ENCODE data around the gene OSBPL10. TPM values are rescaled to one million over a fixed set of nuclear protein-coding genes. Genes with fewer than 3 reads are reported as not detected.

Gene OSBPL10
- total RNA-seq, 1 donor from 2014 or later, result 20.5 TPM

DNA sequence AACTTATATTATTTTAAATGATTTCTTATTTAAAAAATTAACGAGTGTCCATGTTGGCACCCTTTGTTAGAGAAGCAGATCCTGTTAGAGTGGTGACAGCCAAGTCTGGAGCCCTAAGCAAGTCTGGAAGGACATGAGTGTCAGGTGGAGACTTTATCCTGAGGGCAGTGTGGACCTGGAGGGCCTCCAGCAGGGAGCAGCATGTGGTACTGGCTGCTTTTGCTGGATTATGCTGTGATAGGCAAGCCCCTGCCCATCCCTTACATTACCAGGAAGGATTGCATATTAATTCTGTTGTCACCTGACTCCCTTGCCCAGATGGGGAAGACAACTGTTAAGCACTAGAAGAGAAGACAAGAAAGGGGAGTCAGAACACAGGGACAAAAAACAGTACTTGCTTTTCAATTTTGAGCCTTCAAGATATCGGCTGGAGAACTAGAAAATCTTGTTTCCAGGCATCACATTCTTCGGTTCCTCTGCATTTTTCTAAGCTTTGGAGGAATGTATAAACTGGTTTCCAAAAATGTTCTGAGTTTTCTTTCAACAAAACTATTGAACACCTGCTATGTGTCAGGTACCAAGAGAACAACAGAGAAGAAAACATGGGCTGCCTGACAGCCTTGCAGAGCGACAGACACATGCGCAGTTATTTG, 23.2 kb upstream of the OSBPL10 start:
- Histone ChIP-seq H3K27me3 (ENCODE audit: control insufficient read depth, insufficient read depth, low read length) (no peaks in the 10 kb centered on the region), H3K36me3 (ENCODE audit: control insufficient read depth, insufficient read depth, low read length) (no peaks in the 10 kb centered on the region), H3K4me3 (ENCODE audit: low read depth, low read length) (no peak overlapping the region)
- TF ChIP-seq, protein P1, sequence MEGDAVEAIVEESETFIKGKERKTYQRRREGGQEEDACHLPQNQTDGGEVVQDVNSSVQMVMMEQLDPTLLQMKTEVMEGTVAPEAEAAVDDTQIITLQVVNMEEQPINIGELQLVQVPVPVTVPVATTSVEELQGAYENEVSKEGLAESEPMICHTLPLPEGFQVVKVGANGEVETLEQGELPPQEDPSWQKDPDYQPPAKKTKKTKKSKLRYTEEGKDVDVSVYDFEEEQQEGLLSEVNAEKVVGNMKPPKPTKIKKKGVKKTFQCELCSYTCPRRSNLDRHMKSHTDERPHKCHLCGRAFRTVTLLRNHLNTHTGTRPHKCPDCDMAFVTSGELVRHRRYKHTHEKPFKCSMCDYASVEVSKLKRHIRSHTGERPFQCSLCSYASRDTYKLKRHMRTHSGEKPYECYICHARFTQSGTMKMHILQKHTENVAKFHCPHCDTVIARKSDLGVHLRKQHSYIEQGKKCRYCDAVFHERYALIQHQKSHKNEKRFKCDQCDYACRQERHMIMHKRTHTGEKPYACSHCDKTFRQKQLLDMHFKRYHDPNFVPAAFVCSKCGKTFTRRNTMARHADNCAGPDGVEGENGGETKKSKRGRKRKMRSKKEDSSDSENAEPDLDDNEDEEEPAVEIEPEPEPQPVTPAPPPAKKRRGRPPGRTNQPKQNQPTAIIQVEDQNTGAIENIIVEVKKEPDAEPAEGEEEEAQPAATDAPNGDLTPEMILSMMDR (IDR thresholded peaks at IDR 0.05; ENCODE audit: insufficient read depth, low read length, severe bottlenecking), result peak; percentile 26
- DNase-seq (ENCODE audit: low read depth), result peak; percentile 44
- no peak for FAIRE-seq

DNA sequence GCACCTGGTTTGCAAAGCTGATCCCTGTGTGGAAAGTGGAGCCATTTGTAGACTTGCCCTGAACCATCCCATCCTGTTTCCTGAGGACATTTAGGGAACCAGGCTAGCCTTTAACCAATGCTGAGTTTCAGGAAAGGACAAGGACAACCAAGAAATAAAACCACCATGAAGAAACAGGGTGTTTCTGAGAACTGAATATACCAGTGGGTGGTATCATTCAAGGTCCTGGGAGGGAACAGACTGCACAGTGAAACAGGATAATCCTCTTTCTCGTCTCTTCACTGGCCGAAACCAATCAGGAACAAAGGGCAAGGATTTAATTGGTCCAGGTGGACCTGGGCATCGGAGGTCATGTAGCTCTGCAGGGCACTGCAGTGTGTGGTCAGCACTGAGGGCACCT, 22.3 kb upstream of the OSBPL10 start:
- TF ChIP-seq, protein P1 (IDR thresholded peaks at IDR 0.05; ENCODE audit: insufficient read depth, low read length, severe bottlenecking), result no peak
- Histone ChIP-seq H3K36me3 (ENCODE audit: control insufficient read depth, insufficient read depth, low read length) (no peaks in the 10 kb centered on the region), H3K27me3 (ENCODE audit: control insufficient read depth, insufficient read depth, low read length) (no peaks in the 10 kb centered on the region), H3K4me3 (ENCODE audit: low read depth, low read length) (no peak overlapping the region)
- DNase-seq (ENCODE audit: low read depth) (no peak), FAIRE-seq (no peak)

DNA sequence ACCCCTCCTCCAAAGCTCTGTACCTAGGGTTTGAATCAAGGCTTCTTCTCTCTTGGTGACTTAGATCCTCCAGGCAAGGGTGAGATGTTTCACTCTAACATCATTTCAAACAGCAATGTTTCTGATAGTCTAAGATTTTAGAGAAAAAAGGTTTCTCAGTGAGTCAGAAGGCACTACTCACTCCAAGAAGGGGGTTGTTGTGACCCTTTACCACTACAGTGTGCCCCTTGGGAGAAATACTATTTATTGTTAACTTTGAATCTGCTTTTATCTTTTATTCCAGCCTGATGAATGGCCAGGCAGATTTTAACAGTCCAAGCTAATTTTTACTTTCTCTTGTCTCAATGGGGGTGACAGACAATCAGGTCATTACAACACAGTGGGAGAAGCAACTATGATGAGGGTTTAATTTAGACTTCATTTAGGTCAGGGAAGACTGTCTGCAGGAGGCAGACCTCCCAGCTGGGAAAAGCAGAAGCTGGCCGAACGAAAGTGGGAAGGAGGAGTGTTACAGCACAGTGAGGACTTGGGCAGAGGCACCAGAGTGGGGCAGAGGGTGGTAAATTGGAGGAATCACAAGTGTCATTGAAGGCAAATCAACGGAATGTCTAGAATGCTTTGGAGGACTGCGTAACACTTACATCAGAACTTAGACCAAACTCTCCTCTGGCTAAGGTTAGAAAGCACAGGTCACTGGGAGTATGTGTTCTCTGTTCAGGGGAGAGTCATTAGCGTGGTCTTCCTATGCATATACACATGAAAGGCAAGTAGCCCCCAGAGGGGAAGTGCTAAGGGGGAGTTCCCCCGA, 21.7 kb upstream of the OSBPL10 start:
- TF ChIP-seq, protein P1 (IDR thresholded peaks at IDR 0.05; ENCODE audit: insufficient read depth, low read length, severe bottlenecking), result no peak
- FAIRE-seq (no peak), DNase-seq (ENCODE audit: low read depth) (no peak)
- Histone ChIP-seq H3K36me3 (ENCODE audit: control insufficient read depth, insufficient read depth, low read length) (no peaks in the 10 kb centered on the region), H3K27me3 (ENCODE audit: control insufficient read depth, insufficient read depth, low read length) (no peaks in the 10 kb centered on the region), H3K4me3 (ENCODE audit: low read depth, low read length) (no peak overlapping the region)

DNA sequence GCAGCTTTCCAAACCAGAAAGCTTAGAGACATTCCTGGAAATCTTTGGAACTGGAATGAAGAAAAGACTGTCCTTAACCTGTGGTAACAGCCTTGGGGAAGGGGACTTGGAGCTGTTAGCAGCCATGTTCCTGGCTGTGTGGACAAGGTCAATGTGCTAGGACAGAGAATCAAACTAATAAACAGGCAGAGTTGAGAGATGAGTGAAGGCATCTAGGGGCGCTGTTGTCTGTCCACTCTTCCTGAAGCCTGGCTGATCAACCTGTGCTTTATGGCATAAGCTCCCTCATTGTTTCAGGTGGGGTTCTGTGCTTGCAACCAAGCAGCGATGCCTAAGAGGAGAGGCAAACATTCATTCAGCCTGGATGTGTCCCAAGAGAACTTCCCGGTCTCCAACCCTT, 19.8 kb upstream of the OSBPL10 start:
- FAIRE-seq, result peak; percentile 13
- Histone ChIP-seq H3K27me3 (ENCODE audit: control insufficient read depth, insufficient read depth, low read length) (no peaks in the 10 kb centered on the region), H3K36me3 (ENCODE audit: control insufficient read depth, insufficient read depth, low read length) (no peaks in the 10 kb centered on the region), H3K4me3 (ENCODE audit: low read depth, low read length) (no peak overlapping the region)
- TF ChIP-seq, protein P1 (IDR thresholded peaks at IDR 0.05; ENCODE audit: insufficient read depth, low read length, severe bottlenecking), result no peak
- no peak for DNase-seq (ENCODE audit: low read depth)

DNA sequence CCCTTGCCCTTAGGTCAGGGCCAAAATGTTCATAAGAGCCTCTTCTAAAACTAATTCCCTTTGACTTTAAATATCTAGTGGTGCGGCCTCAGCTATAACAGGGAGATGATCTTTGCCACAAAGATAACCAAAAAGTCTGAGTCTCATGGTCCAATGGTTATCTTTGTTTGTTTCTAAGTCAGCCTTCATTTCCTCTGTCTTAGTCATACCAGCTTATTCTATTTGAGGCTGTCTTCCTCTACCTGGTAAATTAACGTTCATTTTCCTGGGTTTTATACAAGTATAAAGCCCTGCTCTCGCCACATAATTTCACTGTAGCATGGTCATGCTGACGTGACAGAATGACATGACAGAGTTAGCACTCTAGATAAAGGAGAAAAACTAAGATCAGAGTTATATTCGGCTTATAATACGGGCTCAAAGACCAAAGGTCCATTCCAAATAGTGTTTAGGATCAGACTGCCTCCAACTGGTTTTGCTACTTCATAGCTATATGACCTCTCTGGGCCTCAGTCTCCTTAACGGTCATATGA, 18.9 kb upstream of the OSBPL10 start:
- Histone ChIP-seq H3K27me3 (ENCODE audit: control insufficient read depth, insufficient read depth, low read length) (no peaks in the 10 kb centered on the region), H3K4me3 (ENCODE audit: low read depth, low read length) (no peak overlapping the region), H3K36me3 (ENCODE audit: control insufficient read depth, insufficient read depth, low read length) (no peaks in the 10 kb centered on the region)
- FAIRE-seq (no peak), DNase-seq (ENCODE audit: low read depth) (no peak)
- TF ChIP-seq, protein P1 (IDR thresholded peaks at IDR 0.05; ENCODE audit: insufficient read depth, low read length, severe bottlenecking), result no peak
